Activated B cell treated with CpG ODN at 0.5 μM for 24 hours (primary cell): ENCODE measurements around the gene ZEB2. TPM values are rescaled to one million over a fixed set of nuclear protein-coding genes. Genes with fewer than 3 reads are reported as not detected.

Source experiments
- ATAC-seq: fragments of 200-7000 bp; cut with Tn5 transposase; one replicate; pipeline ENCODE4 v1.10.0; 2021; ENCODE audit warnings: low read depth, mild to moderate bottlenecking, moderate library complexity
- CTCF ChIA-PET: fragments of 350-600 bp; sonication (Branson Sonifier 250); formaldehyde crosslinking; loops from one replicate; lab custom pipeline; 2021; ENCODE audit warnings: antibody characterized with exemption; lab: Charles Lee
- POLR2A ChIA-PET: fragments of 350-600 bp; sonication (Branson Sonifier 250); formaldehyde crosslinking; loops from one replicate; lab custom pipeline; 2021; ENCODE audit warnings: antibody characterized with exemption; lab: Charles Lee
- DNase-seq: peaks from one replicate; pipeline ENCODE4 v3.0.0; 2022
- H3K27ac Mint-ChIP-seq: one replicate; pipeline ENCODE4 v1.8.0; 2020; ENCODE audit warnings: mixed read lengths
- H3K27me3 Mint-ChIP-seq: one replicate; pipeline ENCODE4 v1.8.0; 2021; ENCODE audit warnings: mixed read lengths
- H3K36me3 Mint-ChIP-seq: one replicate; pipeline ENCODE4 v1.8.0; 2021; ENCODE audit warnings: low read depth, mixed read lengths
- H3K4me1 Mint-ChIP-seq: one replicate; pipeline ENCODE4 v1.8.0; 2021; ENCODE audit warnings: mixed read lengths
- H3K4me3 Mint-ChIP-seq: one replicate; pipeline ENCODE4 v1.8.0; 2020; ENCODE audit warnings: mild to moderate bottlenecking, mixed read lengths
- H3K9me3 Mint-ChIP-seq: one replicate; pipeline ENCODE4 v1.8.0; 2020; ENCODE audit warnings: mixed read lengths
- intact Hi-C: fragments of 100-400 bp; cut with micrococcal nuclease; formaldehyde crosslinking; loops from one replicate; pipeline ENCODE4 v1.15.1; 2024
- total RNA-seq: library from RNA; stranded (reverse); gene quantifications from 2 replicates; pipeline ENCODE4 v1.2.3, GENCODE V29; 2022
- TF ChIP-seq, protein P1 (sequence below): fragments of 200-600 bp; IDR thresholded peaks from one replicate; pipeline ENCODE4 v1.8.0; 2022; ENCODE audit warnings: antibody characterized with exemption, mild to moderate bottlenecking

Gene ZEB2
- total RNA-seq, 1 donor from 2014 or later, result 200 TPM

DNA sequence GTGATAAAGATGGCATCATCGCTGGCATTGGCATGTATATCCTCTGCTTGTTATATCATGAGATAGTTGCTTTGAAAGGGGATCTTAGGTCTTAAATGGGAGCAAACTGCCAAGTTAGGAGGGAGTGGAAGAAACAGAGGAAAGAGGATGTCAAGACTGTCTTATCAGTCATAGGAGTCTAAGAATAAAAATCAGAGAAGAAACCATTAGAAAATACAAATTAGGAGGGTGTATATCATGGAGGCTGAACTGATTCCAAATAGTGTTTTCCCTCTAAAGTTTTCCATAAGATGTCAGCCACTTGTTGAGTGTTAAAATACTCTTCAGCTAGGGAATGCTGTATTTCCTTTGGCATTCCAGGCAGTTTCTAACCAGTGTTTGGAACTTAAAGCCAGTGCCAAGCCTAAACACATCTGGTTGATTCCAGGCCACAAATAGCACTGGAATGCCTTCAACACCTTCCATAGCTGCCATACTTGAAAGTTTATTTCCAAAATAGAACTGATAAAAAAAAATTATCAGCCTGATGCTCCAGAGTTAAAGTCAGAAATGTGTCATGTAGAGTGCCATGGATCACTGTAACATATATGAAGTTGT is 129.4 kb downstream of the ZEB2 start:
- Mint-ChIP-seq H3K4me1 (no peaks in the 10 kb centered on the region), H3K27me3 (no peaks in the 10 kb centered on the region), H3K27ac (no peak overlapping the region), H3K36me3 (peaks cover 36% of the 10 kb centered on the region), H3K9me3 (no peaks in the 10 kb centered on the region), H3K4me3 (no peak overlapping the region)
- DNase-seq (no peak), ATAC-seq (no peak)
- ChIA-PET CTCF (no interaction called here), POLR2A (no interaction called here)
- TF ChIP-seq, protein P1, sequence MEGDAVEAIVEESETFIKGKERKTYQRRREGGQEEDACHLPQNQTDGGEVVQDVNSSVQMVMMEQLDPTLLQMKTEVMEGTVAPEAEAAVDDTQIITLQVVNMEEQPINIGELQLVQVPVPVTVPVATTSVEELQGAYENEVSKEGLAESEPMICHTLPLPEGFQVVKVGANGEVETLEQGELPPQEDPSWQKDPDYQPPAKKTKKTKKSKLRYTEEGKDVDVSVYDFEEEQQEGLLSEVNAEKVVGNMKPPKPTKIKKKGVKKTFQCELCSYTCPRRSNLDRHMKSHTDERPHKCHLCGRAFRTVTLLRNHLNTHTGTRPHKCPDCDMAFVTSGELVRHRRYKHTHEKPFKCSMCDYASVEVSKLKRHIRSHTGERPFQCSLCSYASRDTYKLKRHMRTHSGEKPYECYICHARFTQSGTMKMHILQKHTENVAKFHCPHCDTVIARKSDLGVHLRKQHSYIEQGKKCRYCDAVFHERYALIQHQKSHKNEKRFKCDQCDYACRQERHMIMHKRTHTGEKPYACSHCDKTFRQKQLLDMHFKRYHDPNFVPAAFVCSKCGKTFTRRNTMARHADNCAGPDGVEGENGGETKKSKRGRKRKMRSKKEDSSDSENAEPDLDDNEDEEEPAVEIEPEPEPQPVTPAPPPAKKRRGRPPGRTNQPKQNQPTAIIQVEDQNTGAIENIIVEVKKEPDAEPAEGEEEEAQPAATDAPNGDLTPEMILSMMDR, result no peak
- intact Hi-C loops, result no loop called here

- Mint-ChIP-seq H3K4me1 (no peaks in the 10 kb centered on the region), H3K27me3 (no peaks in the 10 kb centered on the region), H3K9me3 (no peaks in the 10 kb centered on the region), H3K27ac (no peak overlapping the region), H3K4me3 (no peak overlapping the region), H3K36me3 (peaks cover 33% of the 10 kb centered on the region)
- ATAC-seq (no peak), DNase-seq (no peak)
- ChIA-PET POLR2A (interaction anchor here (0.7 kb wide), 1 partner anchor 369 kb away, joined by 3 read pairs; no protein-coding TSS in a partner anchor), CTCF (no interaction called here)
- TF ChIP-seq, protein P1, result no peak
- intact Hi-C loops, result no loop called here
These were observed 130.0 kb downstream of the ZEB2 start for GRCh38 chr2:144389930-144390311.

DNA sequence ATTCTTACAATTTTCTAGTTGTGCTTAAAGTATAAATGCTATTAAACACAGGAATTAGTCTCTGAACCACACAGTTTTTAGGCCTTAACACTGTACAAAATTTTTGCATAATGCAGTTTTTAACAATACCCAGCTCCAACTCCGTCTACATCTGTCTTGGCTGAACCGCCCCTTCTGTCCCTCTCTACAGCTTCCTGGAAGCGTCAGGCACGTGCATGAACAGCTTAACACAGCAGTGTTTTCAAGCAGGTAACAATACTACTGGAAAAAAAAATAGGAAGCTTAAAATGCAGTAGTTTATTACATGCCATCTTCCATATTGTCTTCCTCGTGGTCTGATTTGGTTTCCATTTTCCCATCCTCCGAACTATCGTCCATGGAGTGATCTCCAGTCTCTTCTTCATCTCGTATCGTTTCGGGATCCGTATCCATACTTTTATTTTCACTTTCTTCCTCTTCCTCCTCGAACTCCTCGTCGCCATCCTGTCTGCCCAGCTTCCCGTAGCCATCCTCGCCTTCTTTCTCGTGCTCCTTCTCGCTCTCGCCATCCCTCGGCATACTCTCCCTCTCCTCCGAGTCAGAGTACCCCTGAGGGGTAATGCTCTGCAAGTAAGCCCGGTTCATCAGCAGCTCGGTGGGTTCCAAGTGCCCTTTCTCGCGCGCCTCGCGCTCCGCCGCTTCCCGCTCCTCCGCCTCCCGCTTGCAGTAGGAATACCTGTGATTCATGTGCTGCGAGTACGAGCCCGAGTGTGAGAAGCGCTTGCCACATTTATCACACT is 130.6 kb downstream of the ZEB2 start:
- H3K4me3 Mint-ChIP-seq, result no peak overlapping the region
- ATAC-seq (no peak), DNase-seq (no peak)
- intact Hi-C loops, result no loop called here
- TF ChIP-seq, protein P1, result no peak
- no peaks in the 10 kb centered on the region for H3K27me3 Mint-ChIP-seq
- no peaks in the 10 kb centered on the region for H3K4me1 Mint-ChIP-seq
- ChIA-PET CTCF (no interaction called here), POLR2A (interaction anchor here (0.7 kb wide), 2 partner anchors 126 to 369 kb away, joined by 3 read pairs; no protein-coding TSS in a partner anchor)
- H3K36me3 Mint-ChIP-seq, result peaks cover 29% of the 10 kb centered on the region
- no peaks in the 10 kb centered on the region for H3K9me3 Mint-ChIP-seq
- no peak overlapping the region for H3K27ac Mint-ChIP-seq

GRCh38 chr2:144385381-144385780 is 134.5 kb downstream of the ZEB2 start:
- no peak for ATAC-seq
- Mint-ChIP-seq H3K27ac (no peak overlapping the region), H3K9me3 (no peaks in the 10 kb centered on the region), H3K36me3 (peaks cover 25% of the 10 kb centered on the region), H3K4me1 (peaks cover 36% of the 10 kb centered on the region), H3K27me3 (no peaks in the 10 kb centered on the region), H3K4me3 (no peak overlapping the region)
- intact Hi-C loops, result no loop called here
- DNase-seq, result no peak
- TF ChIP-seq, protein P1, result no peak
- ChIA-PET POLR2A (no interaction called here), CTCF (no interaction called here)

GRCh38 chr2:144383571-144384100 is 136.3 kb downstream of the ZEB2 start:
- DNase-seq, result no peak
- POLR2A ChIA-PET, result interaction anchor here (1.6 kb wide), 1 partner anchor 9 kb away, joined by 4 read pairs; no protein-coding TSS in a partner anchor
- Mint-ChIP-seq H3K9me3 (no peaks in the 10 kb centered on the region), H3K4me1 (peaks cover 44% of the 10 kb centered on the region), H3K27me3 (no peaks in the 10 kb centered on the region), H3K36me3 (peaks cover 23% of the 10 kb centered on the region), H3K27ac (no peak overlapping the region), H3K4me3 (no peak overlapping the region)
- CTCF ChIA-PET, result no interaction called here
- TF ChIP-seq, protein P1, result no peak
- ATAC-seq, result no peak
- intact Hi-C loops, result loop anchor here (1.0 to 5.0 kb wide), 5 partner anchors 25 to 221 kb away; a partner anchor contains a TSS
